Fibroblast of villous mesenchyme (primary cell): ENCODE results near the gene MLLT3. TPM values are rescaled to one million over a fixed set of nuclear protein-coding genes. Genes with fewer than 3 reads are reported as not detected.
A peak's percentile ranks its signal among the peaks of the same experiment; 100 is the strongest.

Experiments
- DNase-seq: peaks from one replicate; pipeline ENCODE4 v3.0.0-alpha.2; 2010; ENCODE audit warnings: low read depth
- H3K4me3 ChIP-seq: 2 replicates; pipeline ENCODE4 v1.5.1; 2011; ENCODE audit warnings: low read depth, mild to moderate bottlenecking, low read length
- CTCF ChIP-seq: IDR thresholded peaks from 2 replicates; pipeline ENCODE4 v1.5.1; 2012; ENCODE audit warnings: low read depth, mild to moderate bottlenecking, low read length; ENCODE audit not compliant: insufficient read depth
- total RNA-seq: library from RNA; depleted of rRNA; stranded (reverse); fragments of >200 nt; gene quantifications from 2 replicates; pipeline ENCODE4 v1.2.3, GENCODE V29; 2012

The MLLT3 gene
- total RNA-seq, 1 donor, result 44.9 TPM

- DNase-seq, result no peak
- no peak for TF ChIP-seq CTCF
- no peak overlapping the region for H3K4me3 ChIP-seq
Observed at GRCh38 chr9:20307621-20308020, 314.7 kb downstream of the MLLT3 start.

GRCh38 chr9:20305452-20305851 lies 316.8 kb downstream of the MLLT3 start:
- TF ChIP-seq CTCF, result no peak
- H3K4me3 ChIP-seq, result no peak overlapping the region
- DNase-seq, result no peak

DNA sequence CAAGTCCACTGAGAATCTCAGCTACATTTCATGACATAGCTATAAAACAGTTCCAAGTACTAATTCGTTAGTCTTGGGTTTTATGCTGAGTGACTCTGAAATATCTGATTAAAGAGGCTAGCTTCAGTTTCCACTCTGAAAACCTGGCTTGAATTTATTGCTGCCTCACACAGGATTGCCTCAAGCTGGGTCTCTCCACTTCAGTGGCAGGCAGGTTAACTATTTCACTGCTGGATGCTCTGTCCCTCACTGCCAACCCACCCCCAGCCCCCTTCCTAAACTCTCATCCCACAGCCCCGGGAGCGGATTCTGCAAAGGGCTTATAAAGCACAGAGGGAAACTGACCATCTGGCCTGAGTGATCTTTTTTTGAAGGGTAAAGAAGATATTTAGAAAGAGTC lies 318.3 kb downstream of the MLLT3 start:
- TF ChIP-seq CTCF, result no peak
- no peak for DNase-seq
- H3K4me3 ChIP-seq, result no peak overlapping the region

GRCh38 chr9:20303066-20303465 lies 319.2 kb downstream of the MLLT3 start:
- no peak for TF ChIP-seq CTCF
- no peak overlapping the region for H3K4me3 ChIP-seq
- no peak for DNase-seq

- TF ChIP-seq CTCF, result no peak
- H3K4me3 ChIP-seq, result no peak overlapping the region
- no peak for DNase-seq
Observed at GRCh38 chr9:20302197-20302596, 320.1 kb downstream of the MLLT3 start.

GRCh38 chr9:20300430-20301115 lies 321.7 kb downstream of the MLLT3 start:
- no peak for DNase-seq
- H3K4me3 ChIP-seq, result no peak overlapping the region
- no peak for TF ChIP-seq CTCF

DNA sequence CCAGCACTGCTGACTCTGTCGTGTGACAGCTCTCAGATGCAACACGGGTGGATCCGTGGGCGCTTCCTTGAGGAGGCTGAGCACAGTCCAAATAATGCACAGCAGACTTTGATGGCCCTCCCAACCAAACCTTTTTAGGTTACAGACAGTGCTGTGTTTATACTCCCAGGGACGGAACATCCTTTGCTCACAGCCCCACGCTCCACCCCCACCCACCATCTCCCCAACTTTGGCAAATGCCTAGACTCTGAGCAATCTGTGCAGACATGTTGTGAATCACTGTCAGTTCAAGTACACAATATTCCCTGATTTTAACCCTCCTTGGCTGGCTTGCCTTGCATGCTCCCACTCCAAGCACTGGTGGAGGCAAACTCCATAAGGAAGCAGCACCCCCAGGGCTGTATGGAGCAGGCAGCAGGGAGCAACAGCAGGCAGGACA lies 324.6 kb downstream of the MLLT3 start:
- TF ChIP-seq CTCF, result no peak
- H3K4me3 ChIP-seq, result no peak overlapping the region
- peak; percentile 72 for DNase-seq
